BLaER1 treated with 17β-estradiol and CSF1 and Interleukin-3, amounts not matched to agents 10 nM and 100 nM (cell line): ENCODE results near the gene ANKRD16.

ENCODE experiments used
- H3K27ac ChIP-seq, 11 experiments: shearing (Covaris generic); formaldehyde crosslinking; 2 replicates each; pipeline ENCODE4 v1.8.1; 2022
- H3K27me3 ChIP-seq, 11 experiments: shearing (Covaris generic); formaldehyde crosslinking; 2 replicates each; pipeline ENCODE4 v1.8.1; 2022
- H3K36me3 ChIP-seq, 11 experiments: shearing (Covaris generic); formaldehyde crosslinking; 2 replicates each; pipeline ENCODE4 v1.8.1; 2022
- H3K4me1 ChIP-seq, 10 experiments: shearing (Covaris generic); formaldehyde crosslinking; 2 replicates each; pipeline ENCODE4 v1.8.1; 2022
- H3K4me2 ChIP-seq, 11 experiments: shearing (Covaris generic); formaldehyde crosslinking; 2 replicates each; pipeline ENCODE4 v1.8.1; 2022
- H3K4me3 ChIP-seq, 10 experiments: shearing (Covaris generic); formaldehyde crosslinking; 2 replicates each; pipeline ENCODE4 v1.8.1; 2022
- H3K9ac ChIP-seq, 11 experiments: shearing (Covaris generic); formaldehyde crosslinking; 2 replicates each; pipeline ENCODE4 v1.8.1; 2022
- H3K9me3 ChIP-seq, 11 experiments: shearing (Covaris generic); formaldehyde crosslinking; replicated peaks in 1 of 11; 2 replicates each; pipeline ENCODE4 v1.8.1; 2022
- H4K20me1 ChIP-seq, 11 experiments: shearing (Covaris generic); formaldehyde crosslinking; 2 replicates each; pipeline ENCODE4 v1.8.1; 2022
- Cebpa-rat ChIP-seq, 11 experiments: shearing (Covaris generic); IDR thresholded peaks; 2 replicates each; pipeline ENCODE4 v1.8.1; 2022

ANKRD16 gene

GRCh38 chr10:5814110-5815107 is 75.3 kb downstream of the ANKRD16 start:
- Histone ChIP-seq H3K4me2 (peak overlapping the region; percentile 77 to 98 (median 91)), H3K27ac (peak overlapping the region; percentile 96 to 100 (median 98)), H3K9ac (peak overlapping the region; percentile 97 to 100 (median 99)), H3K27me3 (no peaks in the 10 kb centered on the region), H4K20me1 (peaks cover 31 to 36% (median 33%) of the 10 kb centered on the region in 11 experiments), H3K36me3 (peaks cover 0 to 6% (median 0%) of the 10 kb centered on the region in 11 experiments; a peak in 3 of 22 replicates), H3K9me3 (no peaks in the 10 kb centered on the region), H3K4me1 (peaks cover 63 to 75% (median 68%) of the 10 kb centered on the region in 10 experiments), H3K4me3 (peak overlapping the region; percentile 84 to 97 (median 93))
- no peak for TF ChIP-seq Cebpa-rat (IDR thresholded peaks at IDR 0.05)

- Histone ChIP-seq H3K4me2 (peak within 1 kb of the TSS; percentile 88 to 98 (median 94)), H3K36me3 (peaks cover 0 to 15% (median 6%) of the 10 kb centered on the region in 11 experiments; a peak in 14 of 22 replicates), H3K27me3 (no peaks in the 10 kb centered on the region), H3K4me3 (peak within 1 kb of the TSS; percentile 84 to 97 (median 93)), H3K9ac (peak within 1 kb of the TSS; percentile 97 to 100 (median 99)), H4K20me1 (peaks cover 40 to 45% (median 42%) of the 10 kb centered on the region in 11 experiments), H3K27ac (peak within 1 kb of the TSS; percentile 96 to 100 (median 98)), H3K4me1 (peaks cover 64 to 78% (median 69%) of the 10 kb centered on the region in 10 experiments), H3K9me3 (no peaks in the 10 kb centered on the region)
- TF ChIP-seq Cebpa-rat (IDR thresholded peaks at IDR 0.05): no peak
These were observed 76.2 kb downstream of the ANKRD16 start, which contains the start of gene GDI2 for GRCh38 chr10:5813341-5814109. Gene GDI2 (minus strand): TSS chr10:5813434. CDS start chr10:5813258, 176 bp downstream.

- Histone ChIP-seq H4K20me1 (peaks cover 45 to 50% (median 47%) of the 10 kb centered on the region in 11 experiments), H3K4me2 (peak overlapping the region; percentile 75 to 98 (median 93); a peak in 21 of 22 replicates), H3K4me1 (peaks cover 63 to 77% (median 67%) of the 10 kb centered on the region in 10 experiments), H3K4me3 (peak overlapping the region; percentile 84 to 97 (median 93)), H3K9me3 (no peaks in the 10 kb centered on the region), H3K9ac (peak overlapping the region; percentile 97 to 100 (median 99)), H3K27ac (peak overlapping the region; percentile 96 to 100 (median 98)), H3K36me3 (peaks cover 4 to 20% (median 11%) of the 10 kb centered on the region in 11 experiments; a peak in 18 of 22 replicates), H3K27me3 (no peaks in the 10 kb centered on the region)
- no peak for TF ChIP-seq Cebpa-rat (IDR thresholded peaks at IDR 0.05)
These were observed 76.7 kb downstream of the ANKRD16 start for GRCh38 chr10:5813091-5813340.

GRCh38 chr10:5812283-5813090 is 77.2 kb downstream of the ANKRD16 start:
- peaks cover 9 to 26% (median 17%) of the 10 kb centered on the region in 11 experiments; a peak in 19 of 22 replicates for H3K36me3 ChIP-seq
- peaks cover 62 to 77% (median 67%) of the 10 kb centered on the region in 10 experiments for H3K4me1 ChIP-seq
- peaks cover 50 to 55% (median 53%) of the 10 kb centered on the region in 11 experiments for H4K20me1 ChIP-seq
- peak overlapping the region; percentile 84 to 97 (median 93) for H3K4me3 ChIP-seq
- H3K27me3 ChIP-seq: no peaks in the 10 kb centered on the region
- peak overlapping the region; percentile 96 to 100 (median 98) for H3K27ac ChIP-seq
- H3K9ac ChIP-seq: peak overlapping the region; percentile 97 to 100 (median 99)
- H3K9me3 ChIP-seq: no peaks in the 10 kb centered on the region
- TF ChIP-seq Cebpa-rat (IDR thresholded peaks at IDR 0.05): no peak
- peak overlapping the region; percentile 75 to 98 (median 93) for H3K4me2 ChIP-seq
